CD4-positive, alpha-beta memory T cell (primary cell): ENCODE results near the gene NKD1. TPM values are rescaled to one million over a fixed set of nuclear protein-coding genes. Genes with fewer than 3 reads are reported as not detected.

Experiments used
- CTCF ChIA-PET: fragments of 350-600 bp; sonication (Branson Sonifier 250); formaldehyde crosslinking; loops from one replicate; lab custom pipeline; 2021; ENCODE audit warnings: inconsistent platforms; ENCODE audit not compliant: partially characterized antibody; lab: Charles Lee
- POLR2A ChIA-PET: fragments of 350-600 bp; sonication (Branson Sonifier 250); formaldehyde crosslinking; loops from one replicate; lab custom pipeline; 2021; ENCODE audit not compliant: partially characterized antibody; lab: Charles Lee
- DNase-seq, 5 donors: peaks; one replicate each; pipeline versions ENCODE4 v3.0.0 to v3.0.0-alpha.2; 2020 to 2022; ENCODE audit warnings: mixed read lengths in 1 of 5
- H3K27ac ChIP-seq: one replicate; pipeline ENCODE4 v1.7.0; 2013; ENCODE audit warnings: low read depth, low read length
- H3K27me3 ChIP-seq: 2 replicates; pipeline ENCODE4 v1.7.0; 2013; ENCODE audit warnings: mild to moderate bottlenecking, low read length, moderate library complexity; ENCODE audit not compliant: insufficient read depth
- H3K36me3 ChIP-seq: 2 replicates; pipeline ENCODE4 v1.7.0; 2013; ENCODE audit warnings: mild to moderate bottlenecking, low read length, moderate library complexity; ENCODE audit not compliant: insufficient read depth
- H3K4me1 ChIP-seq: 2 replicates; pipeline ENCODE4 v1.7.0; 2013; ENCODE audit warnings: mild to moderate bottlenecking, low read length, moderate library complexity; ENCODE audit not compliant: insufficient read depth
- H3K4me3 ChIP-seq, 2 donors: one replicate each; pipeline ENCODE4 v1.7.0; 2013; ENCODE audit warnings: low read length in 2 of 2, mild to moderate bottlenecking in 1 of 2
- H3K9me3 ChIP-seq, 2 donors: one replicate each; pipeline ENCODE4 v1.7.0; 2013; ENCODE audit warnings: low read length in 2 of 2, control low read depth in 1 of 2; ENCODE audit not compliant: control insufficient read depth in 1 of 2
- H3K27ac Mint-ChIP-seq, 7 donors: one replicate each; pipeline ENCODE4 v1.8.0; 2020 to 2021; ENCODE audit warnings: mixed read lengths in 7 of 7, mild to moderate bottlenecking in 6 of 7, inconsistent platforms in 3 of 7, moderate library complexity in 3 of 7
- H3K27me3 Mint-ChIP-seq, 2 donors: one replicate each; pipeline ENCODE4 v1.8.0; 2020 to 2021; ENCODE audit warnings: mixed read lengths in 2 of 2
- H3K36me3 Mint-ChIP-seq, 2 donors: one replicate each; pipeline ENCODE4 v1.8.0; 2020 to 2021; ENCODE audit warnings: mixed read lengths in 2 of 2, inconsistent platforms in 1 of 2, mild to moderate bottlenecking in 1 of 2
- H3K4me1 Mint-ChIP-seq, 4 donors: one replicate each; pipeline ENCODE4 v1.8.0; 2020 to 2021; ENCODE audit warnings: mixed read lengths in 4 of 4, mild to moderate bottlenecking in 1 of 4
- H3K4me3 Mint-ChIP-seq, 8 donors: one replicate each; pipeline ENCODE4 v1.8.0; 2020 to 2021; ENCODE audit warnings: mixed read lengths in 8 of 8, mild to moderate bottlenecking in 7 of 8, moderate library complexity in 6 of 8, inconsistent platforms in 3 of 8
- H3K9me3 Mint-ChIP-seq, 8 donors: one replicate each; pipeline ENCODE4 v1.8.0; 2020 to 2021; ENCODE audit warnings: mixed read lengths in 8 of 8, mild to moderate bottlenecking in 5 of 8, inconsistent platforms in 3 of 8, moderate library complexity in 1 of 8
- intact Hi-C: fragments of 100-400 bp; cut with micrococcal nuclease; formaldehyde crosslinking; loops from one replicate; pipeline ENCODE4 v1.15.1; 2023
- polyA plus RNA-seq, 2 donors: library from polyadenylated mRNA; unstranded; fragments of 300-500 nt; fragmentation: Illumina TruSeq; gene quantifications; one replicate each; pipeline ENCODE4 v1.2.3, GENCODE V29; 2021
- total RNA-seq, 2 experiments: library from RNA; stranded (reverse); gene quantifications; one replicate each; pipeline ENCODE4 v1.2.3, GENCODE V29; 2021

The NKD1 gene
- total and polyA plus RNA-seq, 4 experiments from 2014 or later = 0.48 to 4.6 (median 3.8) TPM; not detected in 1

- peaks cover 0 to 8% of the 10 kb centered on the region in 2 donors for H3K36me3 Mint-ChIP-seq
- H3K27me3 Mint-ChIP-seq = no peaks in the 10 kb centered on the region
- intact Hi-C loops = no loop called here
- DNase-seq = no peak
- peaks cover 17% of the 10 kb centered on the region for H3K4me1 ChIP-seq
- no peak overlapping the region for H3K4me3 Mint-ChIP-seq
- peak overlapping the region in 1 of 7 donors; percentile 64 for H3K27ac Mint-ChIP-seq
- ChIA-PET CTCF (interaction anchor here (1.6 to 1.9 kb wide), 2 partner anchors 80 to 82 kb away, joined by 4 read pairs; no protein-coding TSS in a partner anchor), POLR2A (no interaction called here)
- H3K27me3 ChIP-seq = no peaks in the 10 kb centered on the region
- no peak overlapping the region for H3K27ac ChIP-seq
- no peaks in the 10 kb centered on the region for H3K9me3 ChIP-seq
- H3K4me3 ChIP-seq = no peak overlapping the region
- H3K4me1 Mint-ChIP-seq = peaks cover 19 to 27% (median 23%) of the 10 kb centered on the region in 4 donors
- H3K9me3 Mint-ChIP-seq = peaks cover 0 to 4% (median 0%) of the 10 kb centered on the region in 8 donors
- no peaks in the 10 kb centered on the region for H3K36me3 ChIP-seq
Observed at GRCh38 chr16:50585331-50585776, 37.2 kb downstream of the NKD1 start.

DNA sequence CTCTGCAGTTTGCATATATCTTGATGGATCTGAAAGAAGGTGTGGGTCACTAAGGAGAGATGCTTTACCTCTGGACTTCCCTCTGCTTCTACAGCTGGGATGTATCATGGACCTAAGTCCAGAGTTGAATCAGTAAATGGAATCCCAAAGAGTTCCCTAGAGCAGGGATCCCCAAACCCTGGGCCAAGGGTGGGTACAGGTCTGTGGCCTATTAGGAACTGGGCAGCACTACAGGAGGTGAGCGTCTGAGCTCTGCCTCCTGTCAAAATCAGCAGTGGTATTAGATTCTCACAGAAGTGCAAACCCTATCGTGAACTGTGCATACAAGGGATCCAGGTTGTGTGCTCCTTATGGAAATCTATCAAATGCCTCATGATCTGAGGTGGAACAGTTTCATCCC is 39.3 kb downstream of the NKD1 start:
- Histone ChIP-seq H3K27ac (no peak overlapping the region), H3K9me3 (no peaks in the 10 kb centered on the region), H3K27me3 (no peaks in the 10 kb centered on the region), H3K36me3 (no peaks in the 10 kb centered on the region), H3K4me1 (peaks cover 17% of the 10 kb centered on the region), H3K4me3 (no peak overlapping the region)
- Mint-ChIP-seq H3K27ac (peak overlapping the region in 3 of 7 donors; percentile 3 to 36 (median 14)), H3K27me3 (no peaks in the 10 kb centered on the region), H3K4me1 (peaks cover 19 to 27% (median 24%) of the 10 kb centered on the region in 4 donors), H3K9me3 (peaks cover 0 to 4% (median 0%) of the 10 kb centered on the region in 8 donors), H3K36me3 (peaks cover 0 to 8% of the 10 kb centered on the region in 2 donors), H3K4me3 (no peak overlapping the region)
- intact Hi-C loops = no loop called here
- ChIA-PET CTCF (no interaction called here), POLR2A (interaction anchor here (0.6 kb wide), 1 partner anchor 14 kb away, joined by 3 read pairs; no protein-coding TSS in a partner anchor)
- no peak for DNase-seq

- Mint-ChIP-seq H3K27ac (peak overlapping the region in 2 of 7 donors; percentile 47 to 70), H3K36me3 (peaks cover 0 to 8% of the 10 kb centered on the region in 2 donors), H3K4me1 (peaks cover 19 to 27% (median 24%) of the 10 kb centered on the region in 4 donors), H3K9me3 (peaks cover 0 to 4% (median 0%) of the 10 kb centered on the region in 8 donors), H3K4me3 (peak overlapping the region in 2 of 8 donors; percentile 87 to 91), H3K27me3 (no peaks in the 10 kb centered on the region)
- ChIA-PET CTCF (interaction anchor here (0.7 to 1.8 kb wide), 2 partner anchors 77 to 278 kb away, joined by 3 to 4 read pairs; no protein-coding TSS in a partner anchor), POLR2A (interaction anchor here (0.6 kb wide), 1 partner anchor 14 kb away, joined by 3 read pairs; no protein-coding TSS in a partner anchor)
- Histone ChIP-seq H3K27me3 (no peaks in the 10 kb centered on the region), H3K36me3 (no peaks in the 10 kb centered on the region), H3K4me1 (peaks cover 17% of the 10 kb centered on the region), H3K27ac (no peak overlapping the region), H3K9me3 (no peaks in the 10 kb centered on the region), H3K4me3 (no peak overlapping the region)
- DNase-seq = no peak
- intact Hi-C loops = loop anchor here (2.0 kb wide), 1 partner anchor 15 kb away; no protein-coding TSS in a partner anchor
Observed at GRCh38 chr16:50588276-50588675, 40.1 kb downstream of the NKD1 start.

GRCh38 chr16:50591209-50591608 is 43.0 kb downstream of the NKD1 start:
- intact Hi-C loops = no loop called here
- H3K9me3 Mint-ChIP-seq = peaks cover 0 to 4% (median 0%) of the 10 kb centered on the region in 8 donors
- peaks cover 0 to 8% of the 10 kb centered on the region in 2 donors for H3K36me3 Mint-ChIP-seq
- no peaks in the 10 kb centered on the region for H3K9me3 ChIP-seq
- no peak overlapping the region for H3K27ac ChIP-seq
- H3K27me3 ChIP-seq = no peaks in the 10 kb centered on the region
- no peak overlapping the region for H3K27ac Mint-ChIP-seq
- H3K36me3 ChIP-seq = no peaks in the 10 kb centered on the region
- ChIA-PET CTCF (no interaction called here), POLR2A (no interaction called here)
- no peak overlapping the region for H3K4me3 Mint-ChIP-seq
- peaks cover 9 to 20% (median 13%) of the 10 kb centered on the region in 4 donors for H3K4me1 Mint-ChIP-seq
- peaks cover 10% of the 10 kb centered on the region for H3K4me1 ChIP-seq
- no peak overlapping the region for H3K4me3 ChIP-seq
- no peak for DNase-seq
- H3K27me3 Mint-ChIP-seq = no peaks in the 10 kb centered on the region

DNA sequence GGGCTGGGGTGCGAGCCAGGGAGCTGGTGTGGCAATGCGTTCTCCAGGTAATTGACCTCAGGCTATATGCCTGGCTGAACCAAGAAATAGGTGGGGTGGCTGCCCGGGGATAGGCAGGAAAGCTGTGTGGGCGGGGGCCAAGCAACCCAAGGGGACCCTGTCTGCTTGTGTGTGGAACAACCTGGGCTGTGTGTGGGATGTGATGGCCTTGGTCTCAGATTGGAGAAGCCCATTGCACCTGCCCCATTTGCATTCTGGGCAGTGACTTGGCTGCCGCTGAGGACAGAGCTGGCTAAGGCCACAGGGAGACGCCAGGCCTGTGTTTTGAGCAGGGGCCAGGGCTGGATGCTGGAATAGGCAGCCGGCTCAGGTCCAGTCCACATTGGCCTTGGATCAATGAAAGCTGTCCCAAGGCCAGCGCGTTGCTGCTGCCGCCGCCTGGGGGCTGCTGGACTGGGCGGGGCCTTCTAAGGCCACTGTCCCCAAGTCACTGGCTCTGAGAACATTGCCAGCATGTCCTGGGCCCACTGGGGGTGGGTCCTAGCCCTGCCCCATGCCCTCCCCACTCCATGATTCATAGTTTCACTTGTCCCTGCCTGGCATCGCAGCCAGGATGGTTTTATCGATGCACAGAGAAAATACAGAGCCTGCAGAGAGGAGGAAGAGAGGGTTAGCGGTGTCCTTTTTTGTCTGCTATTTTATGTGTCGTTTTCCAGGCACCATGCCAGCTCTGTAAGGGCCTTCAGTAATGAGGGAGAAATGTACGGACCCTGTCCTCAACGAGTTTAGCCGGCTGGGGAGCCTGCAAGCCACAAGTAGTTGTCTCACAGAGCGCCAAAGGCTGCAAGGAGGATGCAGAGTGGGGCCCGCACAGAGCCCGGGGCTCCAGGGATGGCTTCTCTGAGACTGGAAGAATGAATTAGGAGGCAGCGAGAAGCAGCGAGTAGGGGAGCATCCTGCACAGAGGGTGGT is 43.9 kb downstream of the NKD1 start:
- Mint-ChIP-seq H3K4me3 (no peak overlapping the region), H3K36me3 (peaks cover 0 to 5% of the 10 kb centered on the region in 2 donors), H3K4me1 (peaks cover 11 to 22% (median 16%) of the 10 kb centered on the region in 4 donors), H3K9me3 (peaks cover 0 to 4% (median 0%) of the 10 kb centered on the region in 8 donors), H3K27ac (no peak overlapping the region), H3K27me3 (no peaks in the 10 kb centered on the region)
- peaks cover 10% of the 10 kb centered on the region for H3K4me1 ChIP-seq
- H3K27me3 ChIP-seq = no peaks in the 10 kb centered on the region
- H3K36me3 ChIP-seq = no peaks in the 10 kb centered on the region
- DNase-seq = no peak
- no peaks in the 10 kb centered on the region for H3K9me3 ChIP-seq
- CTCF ChIA-PET = no interaction called here
- POLR2A ChIA-PET = no interaction called here
- H3K4me3 ChIP-seq = no peak overlapping the region
- no peak overlapping the region for H3K27ac ChIP-seq
- intact Hi-C loops = no loop called here

DNA sequence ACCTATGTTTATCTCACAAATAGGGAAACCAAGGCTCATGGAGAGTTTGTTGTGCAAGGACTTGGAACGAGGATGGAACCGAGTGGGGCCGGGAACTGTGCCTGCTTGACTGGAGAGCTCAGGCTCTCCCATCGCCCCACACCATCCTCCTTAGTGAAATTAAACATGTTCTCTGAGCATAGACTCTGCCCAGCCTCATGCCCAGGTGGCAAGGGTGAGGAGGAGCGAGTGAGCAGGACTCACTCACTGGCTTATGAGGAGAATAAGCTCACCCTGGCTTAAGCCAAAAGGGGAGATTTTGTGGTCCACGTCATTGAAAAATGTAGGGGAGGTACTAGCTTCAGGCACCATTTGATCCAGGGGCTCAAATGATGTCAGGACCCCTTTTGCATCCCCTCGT is 44.8 kb downstream of the NKD1 start:
- CTCF ChIA-PET = interaction anchor here (1.7 kb wide), 1 partner anchor 213 kb away, joined by 5 read pairs; no protein-coding TSS in a partner anchor
- Histone ChIP-seq H3K4me1 (peaks cover 10% of the 10 kb centered on the region), H3K27me3 (no peaks in the 10 kb centered on the region), H3K9me3 (no peaks in the 10 kb centered on the region), H3K27ac (no peak overlapping the region), H3K36me3 (no peaks in the 10 kb centered on the region), H3K4me3 (no peak overlapping the region)
- H3K9me3 Mint-ChIP-seq = no peaks in the 10 kb centered on the region
- no peaks in the 10 kb centered on the region for H3K36me3 Mint-ChIP-seq
- POLR2A ChIA-PET = interaction anchor here (1.6 kb wide), 1 partner anchor 43 kb away, joined by 3 read pairs; no protein-coding TSS in a partner anchor
- H3K4me3 Mint-ChIP-seq = no peak overlapping the region
- H3K27ac Mint-ChIP-seq = no peak overlapping the region
- intact Hi-C loops = no loop called here
- H3K27me3 Mint-ChIP-seq = no peaks in the 10 kb centered on the region
- H3K4me1 Mint-ChIP-seq = peaks cover 11 to 22% (median 16%) of the 10 kb centered on the region in 4 donors
- no peak for DNase-seq
